Measurements from ENCODE around the gene CYRIA. TPM values are rescaled to one million over a fixed set of nuclear protein-coding genes. Genes with fewer than 3 reads are reported as not detected.

Gene CYRIA
- polyA plus RNA-seq, 2 of the 4 experiments (the other 2 are of a cell fraction): 0.01 to 0.08 TPM

GRCh38 chr2:16661936-16662839 is 3.4 kb downstream of the CYRIA start:
- ChIA-PET CTCF (interaction anchor here (1.1 to 3.2 kb wide), 3 partner anchors 53 to 95 kb away, joined by 3 to 7 read pairs (median 5); no protein-coding TSS in a partner anchor), POLR2A (no interaction called here)
- no peak for ATAC-seq

GRCh38 chr2:16661526-16661925 is 4.1 kb downstream of the CYRIA start:
- CTCF ChIA-PET: interaction anchor here (3.2 kb wide), 1 partner anchor 96 kb away, joined by 7 read pairs; no protein-coding TSS in a partner anchor
- POLR2A ChIA-PET: no interaction called here
- Histone ChIP-seq H3K4me1 (no peaks in the 10 kb centered on the region), H3K4me3 (no peak overlapping the region), H3K4me2 (no peak overlapping the region), H3K9me3 (no peaks in the 10 kb centered on the region), H3K27ac (no peak overlapping the region)
- DNase-seq (ENCODE audit: low read depth in 1 of 2, low spot score in 1 of 2): no peak
- no peak for FAIRE-seq
- no peak for ATAC-seq
- WGBS (ENCODE audit: missing lambda C conversion rate): 25% methylated on average over 4 of the region's 4 CpGs
- TF ChIP-seq POLR2AphosphoS2 (conservative IDR thresholded peaks at IDR 0.05; ENCODE audit: low read length): no peak
- no peak for TF ChIP-seq MYC (IDR thresholded peaks at IDR 0.05; ENCODE audit: borderline replicate concordance, low read length)
- TF ChIP-seq KDM5A (IDR thresholded peaks at IDR 0.05): no peak
- no peak for TF ChIP-seq HMGXB4 (CRISPR knock-in tag; IDR thresholded peaks at IDR 0.05; ENCODE audit: borderline replicate concordance)
- no peak for TF ChIP-seq RCOR1 (IDR thresholded peaks at IDR 0.05; ENCODE audit: low read depth, low read length)
- no peak for TF ChIP-seq JUNB (IDR thresholded peaks at IDR 0.05)
- TF ChIP-seq RARB (CRISPR knock-in tag; IDR thresholded peaks at IDR 0.05): no peak
- no peak for TF ChIP-seq KDM1A (IDR thresholded peaks at IDR 0.05; ENCODE audit: low read depth)
- no peak for TF ChIP-seq USF2 (IDR thresholded peaks at IDR 0.05)
- no peak for TF ChIP-seq HOXA7 (CRISPR knock-in tag; IDR thresholded peaks at IDR 0.05)
- no peak for TF ChIP-seq SREBF2 (IDR thresholded peaks at IDR 0.05)
- no peak for TF ChIP-seq FOSL2 (IDR thresholded peaks at IDR 0.05)
- no peak for TF ChIP-seq FOSL2 (CRISPR knock-in tag; IDR thresholded peaks at IDR 0.05)
- no peak for TF ChIP-seq HDAC2 (IDR thresholded peaks at IDR 0.05)
- no peak for TF ChIP-seq RAD21 (conservative IDR thresholded peaks at IDR 0.05 in 1 of 2, IDR thresholded peaks at IDR 0.05 in 1 of 2)
- no peak for TF ChIP-seq EHF (CRISPR knock-in tag; IDR thresholded peaks at IDR 0.05)
- TF ChIP-seq CHD4 (IDR thresholded peaks at IDR 0.05; ENCODE audit: borderline replicate concordance): no peak
- TF ChIP-seq NPAS2 (CRISPR knock-in tag; IDR thresholded peaks at IDR 0.05; ENCODE audit: borderline replicate concordance): no peak

More at GRCh38 chr2:16661936-16662839, 3.4 kb downstream of the CYRIA start:
- WGBS (ENCODE audit: missing lambda C conversion rate): 17% methylated on average over 5 of the region's 5 CpGs
- DNase-seq (ENCODE audit: low read depth in 1 of 2, low spot score in 1 of 2) (peak in 1 of 2 experiments; percentile 16), FAIRE-seq (no peak)
- Histone ChIP-seq H3K27ac (no peak overlapping the region), H3K9me3 (no peaks in the 10 kb centered on the region), H3K4me2 (no peak overlapping the region), H3K4me3 (no peak overlapping the region), H3K4me1 (no peaks in the 10 kb centered on the region)
- no peak for TF ChIP-seq NFE2L2 (conservative IDR thresholded peaks at IDR 0.05; ENCODE audit: low read length)
- TF ChIP-seq POLR2A (IDR thresholded peaks at IDR 0.05; ENCODE audit: low read length): no peak
- no peak for TF ChIP-seq MAZ (IDR thresholded peaks at IDR 0.05; ENCODE audit: borderline replicate concordance, low read depth, low read length)
- no peak for TF ChIP-seq HMGXB4 (CRISPR knock-in tag; IDR thresholded peaks at IDR 0.05; ENCODE audit: borderline replicate concordance)
- TF ChIP-seq ZNF302 (CRISPR knock-in tag; IDR thresholded peaks at IDR 0.05): no peak
- TF ChIP-seq FOXS1 (CRISPR knock-in tag; IDR thresholded peaks at IDR 0.05): no peak
- no peak for TF ChIP-seq MAX (IDR thresholded peaks at IDR 0.05)
- no peak for TF ChIP-seq HOXB5 (CRISPR knock-in tag; IDR thresholded peaks at IDR 0.05)
- TF ChIP-seq HOXA7 (CRISPR knock-in tag; IDR thresholded peaks at IDR 0.05): no peak
- no peak for TF ChIP-seq CTCF (IDR thresholded peaks at IDR 0.05)
